GM18498 (cell line): ENCODE measurements around the gene TNFAIP2.
"Not testable (repeated sequence)": the region's sequence is repeated elsewhere in the genome, so short reads cannot be mapped to it uniquely, and the experiment has no call there.

ENCODE experiments used
- ATAC-seq: cut with Tn5 transposase; IDR thresholded peaks from one replicate; pipeline ENCODE4 v1.9.1; 2021; ENCODE audit warnings: mild to moderate bottlenecking, moderate library complexity; ENCODE audit not compliant: unreplicated experiment

Gene TNFAIP2

GRCh38 chr14:103149351-103150237 is 26.3 kb downstream of the TNFAIP2 start:
- no peak for ATAC-seq

GRCh38 chr14:103151270-103151945 is 28.1 kb downstream of the TNFAIP2 start:
- ATAC-seq = no peak

DNA sequence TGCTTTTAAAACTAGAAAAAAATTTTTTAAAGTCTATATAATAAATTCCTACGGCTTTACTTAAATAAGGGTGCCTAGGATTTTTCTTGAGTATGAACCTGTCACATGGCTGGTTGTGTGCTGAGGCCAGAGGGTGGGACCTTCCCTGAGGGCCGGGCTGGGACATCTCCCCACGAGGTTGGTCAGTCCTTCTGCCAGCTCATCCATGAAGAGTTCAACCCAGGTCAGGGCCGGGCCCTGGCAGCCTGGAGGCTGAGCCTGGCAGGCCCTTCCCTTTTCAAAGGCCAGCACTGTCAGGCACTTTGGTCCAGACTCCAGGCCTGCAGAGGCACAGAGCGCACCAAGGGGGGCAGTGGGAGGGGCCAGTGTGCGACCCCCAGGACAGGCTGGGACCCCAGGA is 31.7 kb downstream of the TNFAIP2 start:
- no peak for ATAC-seq

- ATAC-seq = not testable (repeated sequence)
These were observed 32.2 kb downstream of the TNFAIP2 start for GRCh38 chr14:103155416-103155815.

DNA sequence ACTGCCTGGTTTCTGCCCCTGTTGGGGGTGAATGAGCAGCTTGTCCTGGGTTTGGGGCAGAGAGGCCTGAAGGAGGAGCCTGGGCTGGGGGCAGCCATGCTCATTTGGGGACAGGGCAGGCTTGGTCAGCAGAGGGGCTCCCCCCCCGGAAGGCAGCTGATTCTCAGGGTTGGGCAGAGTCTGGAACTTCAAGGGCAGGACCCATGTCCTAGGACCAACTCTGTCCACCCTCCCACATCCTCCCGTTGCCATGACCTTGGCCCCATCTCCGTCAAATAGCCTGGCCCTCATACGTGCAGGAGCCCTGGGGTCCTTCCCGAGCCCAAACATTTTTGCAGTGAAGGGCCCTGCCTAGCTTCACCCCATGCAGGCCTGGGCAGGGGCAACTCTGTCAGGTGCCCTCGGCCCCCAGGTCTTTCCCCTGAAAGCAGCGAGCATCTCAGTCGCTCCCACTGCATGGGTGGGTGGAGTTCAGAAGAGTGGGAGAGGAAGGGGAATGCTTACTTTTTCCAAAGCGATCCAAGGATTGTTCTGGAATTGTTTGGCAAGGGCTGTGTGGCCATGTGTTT is 32.6 kb downstream of the TNFAIP2 start:
- no peak for ATAC-seq

DNA sequence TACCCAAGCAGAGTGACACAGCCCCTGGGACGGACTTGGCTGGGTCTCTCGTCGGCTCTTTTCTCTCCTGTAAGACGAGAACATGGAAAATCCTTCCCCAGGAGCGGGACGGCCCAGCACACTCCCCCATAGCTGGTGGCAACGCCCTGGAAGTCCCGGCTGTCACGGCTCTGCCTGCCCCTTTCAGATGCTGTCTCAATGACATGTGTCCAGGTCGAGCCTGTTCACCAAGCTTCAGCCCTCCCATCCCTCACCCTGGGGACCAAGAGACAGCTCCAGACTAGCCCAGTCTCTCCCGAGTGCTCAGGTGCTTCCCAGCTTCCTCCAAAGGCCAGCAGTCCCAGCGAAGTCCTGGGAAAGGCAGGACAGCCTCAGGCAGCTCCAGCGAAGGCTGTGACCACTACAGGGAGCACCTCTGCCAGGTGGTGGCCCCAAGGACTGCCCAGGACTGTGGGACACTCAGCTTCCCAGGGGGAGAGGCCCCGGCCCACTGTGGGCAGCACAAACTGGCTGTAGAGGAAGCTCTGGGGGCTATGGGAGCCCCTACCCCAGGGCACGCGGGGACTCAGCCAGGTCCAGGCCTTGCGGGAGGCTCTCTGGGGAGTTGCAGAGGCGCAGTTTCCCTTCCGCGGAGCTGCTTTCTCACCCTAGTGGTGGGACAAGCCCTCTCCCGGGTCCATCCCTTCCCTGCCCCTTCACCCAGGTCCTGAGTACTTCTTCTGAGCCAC is 33.6 kb downstream of the TNFAIP2 start:
- ATAC-seq = no peak

GRCh38 chr14:103157969-103158368 is 34.7 kb downstream of the TNFAIP2 start:
- no peak for ATAC-seq

- ATAC-seq = no peak
These were observed 35.4 kb downstream of the TNFAIP2 start for GRCh38 chr14:103158688-103159087.

- no peak for ATAC-seq
These were observed 37.2 kb downstream of the TNFAIP2 start for GRCh38 chr14:103160321-103161053.

DNA sequence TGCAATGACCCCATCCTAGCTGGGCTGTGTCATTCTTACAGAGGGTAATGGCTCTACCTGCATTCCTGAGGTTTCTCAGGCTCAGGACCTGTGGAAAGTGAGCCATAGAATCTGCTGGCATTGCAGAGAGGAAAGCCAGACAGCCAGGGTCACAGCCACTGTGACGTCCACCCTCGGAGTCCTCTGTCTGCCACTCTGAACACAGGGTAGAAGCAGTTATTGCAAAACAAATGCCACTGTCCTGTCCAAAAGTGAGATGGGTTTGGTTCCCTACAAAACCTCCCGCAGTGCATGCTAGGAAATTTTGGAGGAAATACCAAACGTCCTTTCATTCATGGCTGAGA is 37.8 kb downstream of the TNFAIP2 start:
- ATAC-seq = no peak

- no peak for ATAC-seq
These were observed 39.9 kb downstream of the TNFAIP2 start for GRCh38 chr14:103163199-103163598.

- no peak for ATAC-seq
These were observed 40.7 kb downstream of the TNFAIP2 start for GRCh38 chr14:103164006-103164405.

DNA sequence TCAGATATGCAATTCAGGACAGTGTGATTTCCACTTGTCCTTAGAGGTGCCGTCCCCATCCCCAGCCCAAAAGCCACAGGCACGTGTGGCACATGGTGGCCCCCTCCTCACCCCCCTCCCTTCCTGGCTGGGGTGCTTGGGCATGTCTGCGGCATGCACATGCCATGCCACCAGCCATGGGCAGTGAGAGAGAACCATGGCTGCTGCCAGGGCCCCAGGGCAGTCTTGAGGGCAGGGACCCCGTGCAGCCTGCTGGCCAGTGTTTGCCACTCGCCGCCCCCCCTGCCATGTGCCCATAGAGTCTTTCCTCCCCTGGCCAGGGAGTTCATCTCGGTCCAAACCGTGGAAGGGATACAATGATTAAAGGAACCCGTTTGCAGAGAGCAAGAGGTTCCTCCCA is 41.5 kb downstream of the TNFAIP2 start:
- ATAC-seq = no peak

DNA sequence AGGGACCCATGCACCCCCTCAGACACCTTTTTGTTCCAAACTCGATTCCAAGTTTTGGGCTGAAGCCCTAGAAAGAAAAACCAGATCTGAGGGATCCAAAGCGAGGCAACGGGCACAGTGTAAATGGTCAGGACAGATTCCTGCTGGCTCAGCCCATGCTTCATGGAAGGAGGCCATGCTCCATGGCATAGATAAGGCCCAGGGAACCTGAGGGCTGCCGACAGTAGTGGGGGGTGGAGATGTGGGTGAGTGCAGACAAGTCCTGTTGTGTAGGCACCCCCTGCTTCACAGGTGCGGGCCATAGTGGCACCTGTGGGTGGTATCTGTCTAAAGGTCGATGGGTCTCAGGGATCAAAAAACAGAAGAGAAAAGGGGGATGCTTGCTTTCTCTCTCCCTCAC is 42.1 kb downstream of the TNFAIP2 start:
- ATAC-seq = no peak

- no peak for ATAC-seq
These were observed 46.7 kb downstream of the TNFAIP2 start for GRCh38 chr14:103169954-103170353.

DNA sequence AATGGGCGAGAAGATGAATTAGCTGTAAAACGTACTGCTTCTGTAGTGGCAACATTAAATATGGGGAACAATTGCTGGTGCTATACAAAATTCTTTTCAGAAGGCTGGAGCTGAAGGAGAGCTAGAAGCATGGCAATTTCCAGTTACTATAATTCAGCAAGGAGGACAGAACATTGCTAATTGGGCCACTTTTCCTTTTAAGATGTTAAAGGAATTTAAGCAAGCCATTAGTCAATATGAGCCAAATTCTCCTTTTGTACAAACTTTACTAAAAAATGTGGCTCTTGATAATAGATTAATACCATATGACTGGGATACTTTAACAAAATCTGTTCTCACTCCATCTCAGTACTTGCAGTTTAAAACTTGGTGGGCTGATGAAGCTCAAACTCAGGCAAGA is 47.9 kb downstream of the TNFAIP2 start:
- not testable (repeated sequence) for ATAC-seq

DNA sequence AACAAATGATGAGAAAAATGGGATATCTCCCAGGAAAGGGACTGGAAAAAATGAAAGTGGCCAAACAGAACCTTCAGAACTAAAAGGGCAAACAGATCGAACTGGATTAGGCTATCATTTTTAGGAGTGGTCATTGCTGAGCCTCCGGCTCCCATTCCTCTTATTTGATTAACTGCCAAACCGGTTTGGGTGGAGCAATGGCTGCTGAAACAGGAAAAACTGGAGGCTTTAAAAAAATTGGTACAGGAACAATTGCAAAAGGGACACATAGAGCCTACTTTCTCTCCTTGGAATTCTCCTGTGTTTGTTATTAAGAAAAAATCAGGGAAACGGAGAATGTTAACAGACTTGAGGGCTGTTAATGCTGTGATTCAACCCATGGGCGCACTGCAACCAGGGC is 49.7 kb downstream of the TNFAIP2 start:
- ATAC-seq = no peak

DNA sequence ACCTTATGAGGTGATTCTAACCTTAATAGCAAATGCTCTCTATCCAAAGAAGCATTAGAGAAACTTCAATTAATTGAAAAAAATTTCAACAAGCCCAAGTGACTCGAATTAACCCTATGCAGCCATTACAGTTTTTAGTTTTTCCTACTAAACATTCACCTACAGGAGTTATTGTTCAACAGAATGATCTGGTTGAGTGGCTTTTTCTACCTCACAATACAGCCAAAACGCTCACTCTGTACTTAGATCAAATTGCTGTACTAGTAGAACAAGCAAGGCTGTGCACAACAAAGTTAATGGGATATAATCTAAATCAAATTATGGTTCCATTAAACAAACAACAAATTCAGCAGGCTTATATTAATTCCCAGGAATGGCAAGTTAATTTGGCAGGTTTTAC is 50.6 kb downstream of the TNFAIP2 start:
- ATAC-seq = not testable (repeated sequence)

- ATAC-seq = not testable (repeated sequence)
These were observed 52.9 kb downstream of the TNFAIP2 start for GRCh38 chr14:103176176-103176575.

DNA sequence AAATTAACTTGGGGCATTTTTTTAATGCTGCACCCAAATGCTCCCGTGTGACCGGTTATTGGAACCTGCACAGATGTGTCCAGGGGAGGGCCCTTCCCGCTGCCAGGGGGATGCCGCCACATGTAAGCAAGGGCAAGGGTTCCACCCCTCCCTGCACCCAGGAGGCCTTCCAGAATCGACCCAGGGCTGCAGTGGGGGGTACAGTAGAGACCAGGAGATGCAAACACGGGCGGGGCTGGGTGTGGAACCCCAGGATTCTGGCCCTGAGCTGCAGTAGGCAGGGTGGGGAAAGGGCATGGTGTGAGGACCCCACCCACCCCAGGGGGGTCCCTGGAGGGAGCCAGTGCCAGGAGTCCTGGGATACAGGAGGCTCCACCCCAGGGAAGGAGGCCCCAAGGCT is 54.1 kb downstream of the TNFAIP2 start:
- no peak for ATAC-seq

DNA sequence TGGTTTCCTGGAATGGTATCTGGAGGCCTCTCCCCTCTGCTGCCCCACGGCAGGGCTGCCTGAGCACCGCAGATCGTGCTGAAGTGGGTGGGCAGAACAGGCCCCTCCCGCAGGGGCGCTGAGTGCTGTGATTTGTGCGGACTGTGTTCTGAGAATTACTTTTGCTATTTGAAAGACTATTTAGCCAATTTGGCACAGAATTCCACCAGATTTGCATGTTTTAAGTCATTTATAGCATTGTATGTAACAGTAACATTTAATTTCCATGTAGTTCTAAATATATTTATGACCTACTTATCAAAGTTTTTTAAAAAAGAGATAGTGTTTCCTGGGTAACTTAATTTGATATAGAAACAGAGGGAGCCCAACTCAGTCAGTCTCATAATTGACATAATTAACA is 55.3 kb downstream of the TNFAIP2 start:
- no peak for ATAC-seq
